ENCODE measurements around the gene OR6V1.
"Not testable (repeated sequence)": the region's sequence is repeated elsewhere in the genome, so short reads cannot be mapped to it uniquely, and the experiment has no call there.

The OR6V1 gene

DNA sequence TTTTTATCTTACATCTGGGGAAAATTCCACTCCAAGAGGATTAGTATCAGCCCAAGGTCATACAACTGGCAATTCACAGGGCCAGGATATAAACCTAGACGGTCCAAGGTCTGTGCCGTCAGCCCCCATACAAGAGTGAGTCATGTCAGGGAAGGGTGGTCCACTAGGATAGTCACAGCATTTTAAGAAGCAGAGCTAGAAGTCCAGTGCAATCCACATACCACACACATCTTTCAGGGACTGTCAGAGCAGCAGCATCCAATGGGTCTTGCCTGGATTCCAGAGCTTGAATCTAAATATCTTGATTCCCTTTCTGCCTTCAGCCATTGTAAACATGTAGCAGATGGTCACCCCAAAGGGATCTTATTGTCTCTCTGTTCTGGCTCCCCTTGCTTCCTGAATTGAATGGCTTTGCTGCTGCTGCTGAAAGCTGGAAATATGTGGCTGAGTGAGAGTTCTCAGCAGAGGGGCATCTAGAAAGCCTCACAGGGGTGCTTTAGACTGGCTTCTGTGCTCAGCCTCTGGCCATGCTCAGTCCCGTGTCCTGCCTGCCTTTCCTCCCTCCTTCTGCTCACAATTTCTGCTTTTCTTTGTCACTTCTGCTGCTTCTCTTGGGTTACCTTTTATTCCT lies 9.9 kb upstream of the OR6V1 start:
- no peak for DNase-seq
- intact Hi-C loops (cut with DNase I): no loop called here

DNA sequence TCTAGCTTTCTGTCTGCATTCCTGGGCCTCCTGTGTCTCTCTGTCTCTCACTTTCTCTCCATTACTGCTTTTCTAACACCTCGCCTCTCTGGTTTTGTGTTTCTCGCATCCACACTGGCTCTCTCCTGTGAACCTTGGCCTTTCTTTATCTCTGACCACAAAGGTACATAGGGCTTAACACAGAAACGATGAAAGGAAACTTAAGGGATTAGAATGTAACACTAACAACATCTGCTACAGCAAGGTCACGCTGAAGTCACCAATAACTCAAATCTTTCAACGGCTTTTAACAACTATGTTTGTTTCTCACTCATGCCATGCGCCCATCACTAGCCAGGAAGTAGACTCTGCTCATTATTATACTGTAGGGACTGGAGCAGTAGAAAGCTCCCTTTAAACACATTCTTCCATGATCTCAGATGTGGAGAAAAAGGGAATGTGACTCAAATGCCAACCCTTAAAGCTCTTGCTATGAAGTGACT lies 9.3 kb upstream of the OR6V1 start:
- intact Hi-C loops (cut with DNase I): no loop called here
- no peak for DNase-seq

DNA sequence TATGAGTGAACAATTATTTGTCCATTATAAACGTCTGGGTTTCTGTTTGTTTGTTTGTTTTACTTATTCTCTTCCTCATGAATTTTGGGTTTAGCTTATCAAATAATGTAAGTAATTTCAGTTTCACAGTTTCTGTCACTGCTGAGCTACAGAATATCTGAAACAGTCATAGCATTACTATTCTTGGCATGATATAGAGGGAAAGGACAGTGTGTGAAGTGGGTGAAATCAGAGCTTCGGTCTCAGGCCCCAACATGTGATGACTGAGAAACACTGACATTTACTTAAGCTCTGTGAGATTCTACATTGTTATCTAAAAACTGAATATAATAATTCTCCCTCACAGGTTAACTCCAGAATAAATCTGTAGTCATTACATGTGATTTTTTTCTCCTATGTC lies 8.8 kb upstream of the OR6V1 start:
- no peak for DNase-seq
- intact Hi-C loops (cut with DNase I): no loop called here

DNA sequence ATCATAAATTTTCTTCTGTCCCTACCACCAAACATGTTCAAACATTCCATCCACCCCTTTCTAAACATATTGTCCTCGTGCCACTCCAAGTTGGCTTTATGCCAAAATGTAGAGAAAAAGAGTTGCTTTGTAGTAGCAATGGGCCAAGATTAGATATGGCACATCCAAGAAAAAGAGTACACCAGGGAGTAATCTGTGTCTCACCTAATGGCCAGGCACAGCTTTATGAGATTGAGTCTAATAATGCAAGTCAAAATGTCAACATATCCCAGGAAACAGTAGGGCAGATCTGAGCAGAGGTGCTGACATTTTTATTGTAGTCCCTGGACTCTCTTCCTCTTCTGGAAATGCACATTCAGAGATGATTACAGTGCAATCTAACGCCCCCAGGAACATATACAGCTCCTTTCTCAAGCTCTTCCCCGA lies 5.7 kb upstream of the OR6V1 start:
- no peak for DNase-seq
- intact Hi-C loops (cut with DNase I): no loop called here

DNA sequence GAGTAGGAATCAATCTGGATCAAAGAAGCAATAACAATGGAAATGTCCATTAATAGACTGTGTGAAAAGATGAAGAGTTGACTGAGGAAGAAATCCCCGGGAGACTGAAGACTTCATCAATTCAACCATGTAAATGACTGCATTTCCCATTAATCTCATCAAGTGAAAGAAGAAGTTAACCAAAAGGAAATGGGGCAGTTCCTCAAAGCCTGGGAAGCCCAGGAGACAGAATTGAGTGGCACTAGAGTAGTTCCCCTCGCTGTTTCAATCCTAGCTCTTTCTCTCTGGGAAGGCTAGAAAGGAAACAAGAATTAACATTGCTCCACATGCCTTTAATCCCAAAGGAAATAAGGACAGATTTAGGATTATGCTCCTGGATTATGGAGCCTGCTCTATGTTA lies 4.8 kb upstream of the OR6V1 start:
- DNase-seq: no peak
- intact Hi-C loops (cut with DNase I): no loop called here

DNA sequence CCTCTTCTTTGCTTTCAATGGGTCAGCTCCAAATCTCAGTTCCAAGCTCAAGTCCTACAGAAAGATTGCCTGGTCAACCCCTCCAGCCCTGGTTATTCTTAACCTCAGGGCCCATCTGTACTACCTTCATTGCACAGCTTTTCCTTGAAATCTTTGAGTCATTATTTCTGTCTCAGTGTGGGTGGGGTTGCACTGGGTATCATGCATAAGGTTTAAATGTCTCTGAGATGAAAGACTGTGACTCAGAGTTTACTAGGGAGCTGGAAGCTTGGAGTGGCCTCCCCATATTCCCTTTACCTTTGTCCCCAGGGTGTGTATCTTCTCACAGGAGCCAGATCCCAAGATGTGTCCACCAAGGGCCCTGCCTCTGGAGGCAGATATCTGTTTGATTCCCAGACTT lies 3.3 kb upstream of the OR6V1 start:
- intact Hi-C loops (cut with DNase I): no loop called here
- DNase-seq: no peak

DNA sequence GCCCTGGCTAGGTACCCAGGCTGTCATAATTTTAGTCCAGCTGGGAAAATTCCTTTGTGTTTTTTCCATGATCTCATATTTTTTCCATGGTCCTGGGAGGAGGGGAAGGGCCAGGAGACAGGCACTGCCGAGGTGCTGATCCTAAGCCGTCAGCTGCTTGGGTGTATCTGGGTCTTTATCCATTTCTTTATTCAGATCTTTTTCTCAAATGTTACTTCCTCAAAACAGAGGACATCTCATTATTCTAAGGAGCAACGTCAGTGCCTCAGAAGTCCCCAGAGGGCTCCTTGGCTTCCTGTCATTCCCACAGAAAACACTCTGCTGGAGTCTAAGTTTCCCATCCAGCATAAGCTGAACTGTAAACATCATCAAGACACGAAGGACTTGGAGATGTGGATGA lies 2.8 kb upstream of the OR6V1 start:
- intact Hi-C loops (cut with DNase I): no loop called here
- DNase-seq: no peak

DNA sequence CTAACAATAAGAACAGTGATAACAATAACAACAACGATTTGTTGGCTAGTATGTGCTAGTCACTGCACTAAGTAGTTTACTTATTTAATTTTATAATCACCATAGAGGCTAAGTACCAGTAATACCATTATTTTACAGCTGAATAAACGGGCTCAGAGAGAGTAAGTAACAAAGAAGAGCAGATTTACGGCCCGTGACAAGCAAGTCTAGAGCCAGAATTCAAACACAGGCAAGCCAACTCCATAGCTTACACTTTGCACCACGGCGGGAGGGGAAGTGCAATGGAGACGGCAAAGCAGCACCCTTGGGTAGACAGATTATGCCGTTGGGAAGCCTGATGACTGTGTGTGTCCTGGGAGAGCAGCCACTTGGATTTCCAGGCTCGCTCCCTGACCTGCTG lies 1.2 kb upstream of the OR6V1 start:
- intact Hi-C loops (cut with DNase I): no loop called here
- DNase-seq: no peak

DNA sequence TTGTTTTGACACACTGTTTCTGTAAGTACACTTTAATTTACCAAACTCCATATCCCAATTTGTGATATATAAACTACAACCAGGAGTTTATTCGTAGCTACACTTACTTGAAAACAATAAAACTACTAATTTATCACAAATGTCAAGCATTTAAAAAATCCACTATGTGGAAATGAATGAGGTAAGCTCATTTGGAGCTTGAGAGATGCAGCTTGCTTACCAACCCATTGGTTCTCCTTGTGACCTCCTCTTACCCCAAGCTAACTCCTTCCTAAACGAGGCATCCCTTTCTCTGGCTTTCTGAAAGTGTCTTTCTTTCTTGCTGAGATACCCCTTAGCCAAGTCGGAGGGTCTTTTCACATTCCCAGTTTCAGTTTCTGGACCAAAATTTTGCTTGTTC lies 2.5 kb downstream of the OR6V1 start:
- intact Hi-C loops (cut with DNase I): no loop called here
- no peak for DNase-seq

DNA sequence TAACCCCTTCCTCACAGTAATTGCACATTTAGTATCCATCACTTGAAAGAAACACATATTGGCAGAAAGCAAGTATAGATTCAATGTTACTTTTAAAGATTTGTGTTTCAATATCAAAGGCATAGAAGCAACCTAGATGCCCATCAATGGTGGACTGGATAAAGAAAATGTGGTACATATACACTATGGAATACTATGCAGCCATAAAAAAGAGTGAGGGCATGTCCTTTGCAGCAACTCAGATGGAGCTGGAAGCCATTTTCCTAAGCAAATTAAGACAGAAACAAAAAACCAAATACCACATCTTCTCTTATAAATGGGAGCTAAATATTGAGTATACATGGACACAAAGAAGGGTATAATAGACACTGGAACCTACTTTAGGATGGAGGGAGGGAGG lies 3.6 kb downstream of the OR6V1 start:
- intact Hi-C loops (cut with DNase I): no loop called here
- DNase-seq: no peak

DNA sequence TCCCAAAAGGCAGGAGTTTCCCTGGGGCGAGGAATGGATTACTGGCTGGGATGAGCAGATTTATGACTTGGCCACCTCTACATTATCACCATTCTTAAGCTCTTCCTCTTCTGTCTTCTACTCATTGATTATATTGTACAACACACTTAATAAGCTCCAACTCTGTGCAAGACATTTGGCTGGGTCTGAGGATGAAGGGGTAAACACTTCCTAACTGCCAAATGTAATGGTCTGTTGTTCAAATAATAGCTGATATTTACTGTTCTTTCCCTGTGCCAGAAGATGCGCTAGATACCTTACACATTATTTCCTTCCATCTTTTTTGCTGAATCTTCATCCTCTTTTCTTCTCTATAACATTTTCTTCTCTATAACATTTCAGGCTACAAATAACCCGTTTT lies 11.6 kb downstream of the OR6V1 start:
- DNase-seq: no peak
- intact Hi-C loops (cut with DNase I): no loop called here

DNA sequence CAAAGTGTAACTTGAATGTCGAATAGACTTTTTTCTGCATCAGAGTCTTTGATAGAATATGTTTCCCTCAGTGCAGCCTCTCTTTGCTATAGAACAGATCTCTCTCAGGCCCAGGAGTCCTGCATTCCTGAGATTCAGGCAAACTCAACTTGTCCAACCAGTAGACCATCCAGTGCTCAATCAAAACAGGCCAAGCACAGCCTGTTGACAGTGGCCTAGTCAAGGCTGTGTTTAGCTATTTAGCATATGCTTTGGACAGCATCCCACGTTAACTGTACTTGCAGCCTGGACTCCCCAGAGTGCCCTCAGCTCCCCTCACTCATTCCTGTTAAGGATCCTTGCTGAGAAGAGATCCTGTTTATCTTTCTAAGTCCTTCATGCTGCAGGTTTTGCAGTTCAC lies 16.3 kb downstream of the OR6V1 start:
- no peak for DNase-seq
- intact Hi-C loops (cut with DNase I): no loop called here

DNA sequence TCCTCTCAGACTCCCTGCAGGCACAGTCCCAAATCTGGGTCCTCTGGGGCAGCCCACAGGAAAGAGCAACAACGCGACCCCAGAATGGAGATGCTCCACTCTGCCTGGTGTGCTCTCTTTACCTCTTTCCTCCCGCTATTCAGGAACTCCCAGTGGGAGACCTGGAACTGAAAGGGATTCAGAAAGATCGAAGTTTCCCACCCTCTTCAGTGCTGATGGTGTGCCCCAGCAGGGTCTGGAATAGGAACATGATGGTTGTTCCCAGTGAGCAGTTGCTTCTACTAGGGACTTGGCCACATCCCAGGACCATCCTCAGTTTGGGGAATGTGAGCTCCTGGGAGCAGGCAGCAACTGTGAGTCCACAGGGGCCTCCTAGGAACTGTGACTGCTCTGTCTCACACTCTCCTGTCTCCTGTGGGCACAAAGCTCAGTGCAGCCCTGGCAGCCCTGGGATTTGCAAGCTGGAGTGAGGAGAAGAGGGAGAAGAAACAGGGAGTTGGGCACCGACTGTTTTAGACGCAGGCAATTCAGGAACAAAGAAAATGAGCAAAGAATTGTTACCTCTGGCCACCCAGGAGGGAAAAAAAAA lies 17.9 kb downstream of the OR6V1 start:
- intact Hi-C loops (cut with DNase I): no loop called here

DNA sequence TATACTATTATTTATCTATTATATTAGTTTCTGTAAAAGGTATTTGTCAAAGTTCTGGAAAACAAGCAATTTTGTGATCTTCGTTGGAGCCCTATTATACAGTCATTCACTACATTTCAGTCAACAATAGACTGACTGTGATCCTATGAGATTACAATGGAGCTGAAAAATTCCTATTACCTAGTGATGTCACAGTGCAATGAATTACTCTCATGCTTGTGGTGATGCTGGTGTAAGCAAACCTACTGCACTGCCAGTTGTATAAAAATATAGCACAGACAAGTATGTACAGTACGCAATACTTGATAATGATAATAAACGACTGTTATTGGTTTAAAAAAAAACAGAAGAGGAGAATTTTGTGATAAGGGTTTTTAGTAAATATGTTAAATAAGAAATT lies 21.4 kb downstream of the OR6V1 start:
- no peak for DNase-seq
- intact Hi-C loops (cut with DNase I): no loop called here

More for the DNA sequence above, 17.9 kb downstream of the OR6V1 start:
- peak in 1 of 10 donors; percentile 7 for DNase-seq

DNA sequence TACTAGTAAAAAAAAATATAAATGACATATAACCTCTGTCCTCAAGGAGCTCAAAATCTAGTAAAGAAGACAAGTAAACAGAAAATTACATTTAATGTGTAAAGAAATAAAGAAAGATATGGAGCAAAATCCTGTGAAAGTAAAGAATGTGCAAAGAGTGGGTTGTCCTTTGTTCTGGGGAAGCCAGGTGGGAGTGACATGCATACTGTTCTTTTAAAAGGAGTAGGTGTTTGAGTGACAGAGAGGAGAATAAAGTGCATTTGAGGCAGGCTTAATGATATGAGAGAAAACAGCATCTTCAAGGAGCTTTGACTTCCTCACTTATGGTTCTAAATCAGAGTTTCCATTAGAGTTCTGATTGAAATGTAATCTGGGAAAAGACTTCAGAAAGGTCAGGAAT lies 22.0 kb downstream of the OR6V1 start:
- intact Hi-C loops (cut with DNase I): no loop called here
- DNase-seq: no peak

DNA sequence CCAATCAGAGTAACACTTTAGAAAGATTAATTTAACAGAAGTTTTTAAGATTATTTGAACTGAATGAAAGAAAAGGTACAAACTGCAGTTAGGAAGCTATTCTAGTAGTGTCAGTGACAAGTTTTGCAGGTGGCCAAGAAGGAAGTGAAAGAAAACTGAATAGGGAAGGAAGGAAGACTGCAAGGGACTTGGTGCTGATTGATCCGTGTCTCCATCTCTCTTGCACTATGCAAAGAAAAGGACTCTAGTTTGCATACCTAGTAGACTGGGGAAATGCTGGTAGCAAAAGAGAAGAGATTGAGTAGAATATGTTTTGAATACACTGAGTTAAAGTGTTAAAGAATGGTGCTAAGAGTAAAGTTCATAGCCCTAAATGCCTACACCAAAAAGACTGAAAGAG lies 33.0 kb downstream of the OR6V1 start:
- intact Hi-C loops (cut with DNase I): no loop called here
- no peak for DNase-seq

DNA sequence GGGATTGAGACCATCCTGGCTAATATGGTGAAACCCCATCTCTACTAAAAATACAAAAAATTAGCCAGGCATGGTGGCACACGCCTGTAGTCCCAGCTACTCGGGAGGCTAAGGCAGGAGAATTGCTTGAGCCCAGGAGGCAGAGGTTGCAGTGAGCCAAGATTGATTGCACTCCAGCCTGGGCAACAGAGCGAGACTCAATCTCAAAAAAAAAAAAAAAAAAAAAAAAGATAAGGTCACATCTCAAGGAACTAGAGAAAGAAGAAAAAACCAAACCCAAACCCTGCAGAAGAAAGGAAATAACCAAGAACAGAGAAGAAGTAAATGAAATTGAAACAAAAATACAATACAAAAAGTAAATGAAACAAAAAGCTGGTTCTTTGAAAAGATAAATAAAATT lies 33.5 kb downstream of the OR6V1 start:
- intact Hi-C loops (cut with DNase I); DNase-seq: not testable (repeated sequence)

DNA sequence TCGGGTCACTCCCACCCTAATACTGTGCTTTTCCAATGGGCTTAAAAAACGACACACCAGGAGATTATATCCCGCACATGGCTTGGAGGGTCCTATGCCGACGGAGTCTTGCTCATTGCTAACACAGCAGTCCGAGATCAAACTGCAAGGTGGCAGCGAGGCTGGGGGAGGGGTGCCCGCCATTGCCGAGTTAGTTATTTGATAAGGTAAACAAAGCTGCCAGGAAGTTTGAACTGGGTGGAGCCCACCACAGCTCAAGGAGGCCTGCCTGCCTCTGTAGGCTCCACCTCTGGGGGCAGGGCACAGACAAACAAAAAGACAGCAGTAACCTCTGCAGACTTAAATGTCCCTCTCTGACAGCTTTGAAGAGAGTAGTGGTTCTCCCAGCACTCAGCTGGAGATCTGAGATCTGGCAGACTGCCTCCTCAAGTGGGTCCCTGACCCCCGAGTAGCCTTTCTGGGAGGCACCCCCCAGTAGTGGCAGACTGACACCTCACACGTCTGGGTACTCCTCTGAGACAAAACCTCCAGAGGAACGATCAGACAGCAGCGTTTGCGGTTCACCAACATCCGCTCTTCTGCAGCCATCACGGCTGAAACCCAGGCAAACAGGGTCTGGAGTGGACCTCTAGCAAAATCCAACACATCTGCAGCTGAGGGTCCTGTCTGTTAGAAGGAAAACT lies 36.5 kb downstream of the OR6V1 start:
- intact Hi-C loops (cut with DNase I): not testable (repeated sequence)
- DNase-seq: peak in 1 of 10 donors; percentile 54

DNA sequence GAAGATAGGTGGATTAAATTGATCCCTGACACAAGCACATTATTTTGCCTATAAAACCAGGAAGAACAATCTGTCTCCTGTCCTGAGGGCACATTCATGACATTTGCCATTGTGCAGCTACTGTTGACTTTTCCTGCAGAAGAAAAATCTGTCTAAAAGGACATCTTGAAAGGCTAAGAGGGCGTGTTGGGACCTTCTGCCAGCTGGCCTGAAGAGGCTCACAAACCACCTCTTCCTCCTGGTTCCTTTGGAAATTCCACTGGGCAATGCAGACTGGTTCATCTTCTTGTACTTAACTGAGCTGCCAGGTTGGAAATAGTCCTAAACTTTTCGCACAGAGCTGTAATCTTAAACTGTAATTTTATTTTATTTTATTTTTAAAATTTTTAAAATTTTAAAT lies 44.0 kb downstream of the OR6V1 start:
- DNase-seq: no peak
- intact Hi-C loops (cut with DNase I): no loop called here

DNA sequence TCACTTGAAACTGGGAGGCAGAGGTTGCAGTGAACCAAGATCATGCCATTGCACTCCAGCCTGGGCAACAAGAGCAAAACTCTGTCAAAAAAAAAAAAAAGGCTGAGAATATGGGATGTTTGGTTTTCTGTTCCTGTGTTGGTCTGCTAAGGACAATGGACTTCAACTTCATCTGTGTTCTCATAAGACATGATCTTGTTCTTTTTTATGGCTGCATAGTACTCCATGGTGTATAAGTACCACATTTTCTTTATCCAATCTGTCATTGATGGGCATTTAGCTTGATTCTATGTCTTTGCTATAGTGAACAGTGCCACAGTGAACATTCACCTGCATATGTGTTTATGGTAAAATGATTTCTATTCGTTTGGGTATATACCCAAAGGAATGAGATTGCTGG lies 47.4 kb downstream of the OR6V1 start:
- intact Hi-C loops (cut with DNase I); DNase-seq: not testable (repeated sequence)

Measured in posterior cingulate gyrus (tissue), 11 donors.